GM23338 (cell line): ENCODE results near the gene KCTD15. TPM values are rescaled to one million over a fixed set of nuclear protein-coding genes. Genes with fewer than 3 reads are reported as not detected.

Source experiments
- ATAC-seq: fragments of 200-7000 bp; cut with Tn5 transposase; 3 replicates; pipeline ENCODE4 v1.9.1; 2020
- DNase-seq: peaks from one replicate; pipeline ENCODE4 v3.0.0-alpha.2; 2015; ENCODE audit warnings: low spot score
- H2AFZ ChIP-seq: fragments of 200-600 bp; sonication (generic); 2 replicates; pipeline ENCODE4 v1.8.0; 2016; ENCODE audit warnings: antibody characterized with exemption, mild to moderate bottlenecking, moderate library complexity
- H3F3A ChIP-seq: fragments of 200-600 bp; sonication (generic); replicated peaks from 2 replicates; pipeline ENCODE4 v1.8.0; 2017; ENCODE audit warnings: antibody characterized with exemption, mixed run types, low read depth
- H3K27ac ChIP-seq: fragments of 200-600 bp; sonication (generic); 2 replicates; pipeline ENCODE4 v1.6.1; 2016; ENCODE audit warnings: low read depth
- H3K27me3 ChIP-seq: fragments of 200-600 bp; sonication (generic); 2 replicates; pipeline ENCODE4 v1.8.0; 2016; ENCODE audit warnings: mild to moderate bottlenecking, mixed run types, moderate library complexity; ENCODE audit not compliant: insufficient read depth
- H3K36me3 ChIP-seq: fragments of 200-600 bp; sonication (generic); 2 replicates; pipeline ENCODE4 v1.8.0; 2016; ENCODE audit warnings: mild to moderate bottlenecking; ENCODE audit not compliant: insufficient read depth
- H3K4me1 ChIP-seq: fragments of 200-600 bp; sonication (generic); 2 replicates; pipeline ENCODE4 v1.8.0; 2016; ENCODE audit warnings: mild to moderate bottlenecking, moderate library complexity; ENCODE audit not compliant: insufficient read depth
- H3K4me2 ChIP-seq: fragments of 200-600 bp; sonication (generic); 2 replicates; pipeline ENCODE4 v1.7.1; 2017; ENCODE audit warnings: mixed run types
- H3K4me3 ChIP-seq: fragments of 200-600 bp; sonication (generic); 2 replicates; pipeline ENCODE4 v1.6.1; 2016; ENCODE audit warnings: mixed run types
- H3K79me2 ChIP-seq: fragments of 200-600 bp; sonication (generic); replicated peaks from 2 replicates; pipeline ENCODE4 v1.8.0; 2017; ENCODE audit warnings: mild to moderate bottlenecking; ENCODE audit not compliant: insufficient read depth
- H3K9me2 ChIP-seq: fragments of 200-600 bp; sonication (generic); 2 replicates; pipeline ENCODE4 v1.8.0; 2017; ENCODE audit not compliant: insufficient read depth
- H4K20me1 ChIP-seq: fragments of 200-600 bp; sonication (generic); replicated peaks from 2 replicates; pipeline ENCODE4 v1.8.0; 2017; ENCODE audit warnings: mild to moderate bottlenecking; ENCODE audit not compliant: insufficient read depth
- H3K27ac Mint-ChIP-seq: 2 replicates; pipeline ENCODE4 v1.8.0; 2020; ENCODE audit warnings: inconsistent platforms, mild to moderate bottlenecking, moderate library complexity, mixed read lengths
- H3K27me3 Mint-ChIP-seq: 3 replicates; pipeline ENCODE4 v1.8.0; 2022; ENCODE audit warnings: low read depth, mild to moderate bottlenecking, moderate library complexity, mixed read lengths, inconsistent platforms; ENCODE audit not compliant: insufficient read depth, poor library complexity
- H3K36me3 Mint-ChIP-seq: 3 replicates; pipeline ENCODE4 v1.8.0; 2021; ENCODE audit warnings: low read depth, mild to moderate bottlenecking, inconsistent platforms, moderate library complexity, mixed read lengths
- H3K4me1 Mint-ChIP-seq: 3 replicates; pipeline ENCODE4 v1.8.0; 2020; ENCODE audit warnings: mild to moderate bottlenecking, inconsistent platforms, mixed read lengths
- H3K4me3 Mint-ChIP-seq: 3 replicates; pipeline ENCODE4 v1.8.0; 2021; ENCODE audit warnings: moderate library complexity, mild to moderate bottlenecking, inconsistent platforms, mixed read lengths
- H3K9me3 Mint-ChIP-seq: 3 replicates; pipeline ENCODE4 v1.8.0; 2020; ENCODE audit warnings: moderate library complexity, mild to moderate bottlenecking, inconsistent platforms, mixed read lengths
- CREB1 ChIP-seq: fragments of 250-450 bp; sonication (Bioruptor Pico); IDR thresholded peaks from 2 replicates; pipeline ENCODE4 v1.5.0; 2020; ENCODE audit warnings: low read depth, mild to moderate bottlenecking, moderate library complexity
- ETS1 ChIP-seq: IDR thresholded peaks from 2 replicates; pipeline ENCODE4 v1.6.1; 2016; ENCODE audit warnings: antibody characterized with exemption
- EZH2 ChIP-seq: fragments of 200-600 bp; sonication (generic); IDR thresholded peaks from one replicate; pipeline ENCODE4 v1.8.0; 2017; ENCODE audit warnings: antibody characterized with exemption, mild to moderate bottlenecking, low read depth; ENCODE audit not compliant: unreplicated experiment
- EZH2phosphoT487 ChIP-seq: fragments of 200-600 bp; sonication (generic); IDR thresholded peaks from one replicate; pipeline ENCODE4 v1.8.1; 2018; ENCODE audit warnings: antibody characterized with exemption; ENCODE audit not compliant: unreplicated experiment
- JUNB ChIP-seq: IDR thresholded peaks from one replicate; pipeline ENCODE4 v1.6.1; 2016; ENCODE audit warnings: antibody characterized with exemption; ENCODE audit not compliant: unreplicated experiment
- NANOG ChIP-seq: IDR thresholded peaks from 2 replicates; pipeline ENCODE4 v1.6.1; 2016; ENCODE audit warnings: antibody characterized with exemption, borderline replicate concordance
- POLR2AphosphoS5 ChIP-seq: IDR thresholded peaks from 2 replicates; pipeline ENCODE4 v1.6.1; 2016; ENCODE audit warnings: antibody characterized with exemption, low read depth
- REST ChIP-seq: IDR thresholded peaks from one replicate; pipeline ENCODE4 v1.6.1; 2018; ENCODE audit warnings: antibody characterized with exemption; ENCODE audit not compliant: unreplicated experiment
- STAT1 ChIP-seq: IDR thresholded peaks from one replicate; pipeline ENCODE4 v1.6.1; 2016; ENCODE audit warnings: antibody characterized with exemption; ENCODE audit not compliant: unreplicated experiment
- ZNF114 ChIP-seq: fragments of 250-450 bp; sonication (Bioruptor Pico); IDR thresholded peaks from 2 replicates; pipeline ENCODE4 v1.5.0; 2020; ENCODE audit warnings: mild to moderate bottlenecking, moderate library complexity
- ZNF331 ChIP-seq: fragments of 250-450 bp; sonication (Bioruptor Pico); IDR thresholded peaks from 2 replicates; pipeline ENCODE4 v1.5.0; 2020; ENCODE audit warnings: low read depth, mild to moderate bottlenecking, moderate library complexity
- ZNF462 ChIP-seq: fragments of 250-450 bp; sonication (Bioruptor Pico); IDR thresholded peaks from 2 replicates; pipeline ENCODE4 v1.5.0; 2020; ENCODE audit warnings: mild to moderate bottlenecking, moderate library complexity
- polyA plus RNA-seq: library from polyadenylated mRNA; unstranded; fragments of >200 nt; fragmentation: Nextera tagmentation; extraction: Ambion mirVana; gene quantifications from 2 replicates; pipeline ENCODE4 v1.2.1, GENCODE V29; 2016
- total RNA-seq: library from RNA; depleted of rRNA; stranded (reverse); fragments of >200 nt; shearing (Covaris generic); gene quantifications from 2 replicates; pipeline ENCODE4 v1.2.3, GENCODE V29; 2014
- TF ChIP-seq, protein P1 (sequence below), 2 experiments: fragments of 200-600 bp in 1 of 2; sonication (generic) in 1 of 2; conservative IDR thresholded peaks; 2 replicates each; pipeline versions ENCODE4 v1.5.1 to v1.6.1; 2016 to 2017; ENCODE audit warnings: antibody characterized with exemption in 2 of 2, low read depth in 2 of 2, mild to moderate bottlenecking in 2 of 2, moderate library complexity in 1 of 2

The KCTD15 gene
- total and polyA plus RNA-seq, 2 experiments from 2014 or later: 5.1 to 60.1 TPM

- Histone ChIP-seq H3K27me3 (no peaks in the 10 kb centered on the region), H3K4me1 (no peaks in the 10 kb centered on the region), H3K36me3 (no peaks in the 10 kb centered on the region), H3K4me3 (no peak overlapping the region), H3K4me2 (no peak overlapping the region), H3F3A (no peaks in the 10 kb centered on the region), H3K27ac (no peak overlapping the region), H2AFZ (no peak overlapping the region), H3K79me2 (no peaks in the 10 kb centered on the region), H4K20me1 (no peaks in the 10 kb centered on the region), H3K9me2 (no peaks in the 10 kb centered on the region)
- DNase-seq (no peak), ATAC-seq (no peak)
- no peaks in the 10 kb centered on the region for H3K4me1 Mint-ChIP-seq
- no peak for TF ChIP-seq ZNF331
- no peak for TF ChIP-seq CREB1 (CRISPR knock-in tag)
- no peak for TF ChIP-seq NANOG
- TF ChIP-seq ETS1: no peak
- no peak for TF ChIP-seq EZH2phosphoT487
- TF ChIP-seq REST: no peak
- no peak for TF ChIP-seq STAT1
- no peak for TF ChIP-seq POLR2AphosphoS5
- TF ChIP-seq ZNF114: no peak
- TF ChIP-seq JUNB: no peak
- TF ChIP-seq, protein P1, sequence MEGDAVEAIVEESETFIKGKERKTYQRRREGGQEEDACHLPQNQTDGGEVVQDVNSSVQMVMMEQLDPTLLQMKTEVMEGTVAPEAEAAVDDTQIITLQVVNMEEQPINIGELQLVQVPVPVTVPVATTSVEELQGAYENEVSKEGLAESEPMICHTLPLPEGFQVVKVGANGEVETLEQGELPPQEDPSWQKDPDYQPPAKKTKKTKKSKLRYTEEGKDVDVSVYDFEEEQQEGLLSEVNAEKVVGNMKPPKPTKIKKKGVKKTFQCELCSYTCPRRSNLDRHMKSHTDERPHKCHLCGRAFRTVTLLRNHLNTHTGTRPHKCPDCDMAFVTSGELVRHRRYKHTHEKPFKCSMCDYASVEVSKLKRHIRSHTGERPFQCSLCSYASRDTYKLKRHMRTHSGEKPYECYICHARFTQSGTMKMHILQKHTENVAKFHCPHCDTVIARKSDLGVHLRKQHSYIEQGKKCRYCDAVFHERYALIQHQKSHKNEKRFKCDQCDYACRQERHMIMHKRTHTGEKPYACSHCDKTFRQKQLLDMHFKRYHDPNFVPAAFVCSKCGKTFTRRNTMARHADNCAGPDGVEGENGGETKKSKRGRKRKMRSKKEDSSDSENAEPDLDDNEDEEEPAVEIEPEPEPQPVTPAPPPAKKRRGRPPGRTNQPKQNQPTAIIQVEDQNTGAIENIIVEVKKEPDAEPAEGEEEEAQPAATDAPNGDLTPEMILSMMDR (conservative IDR thresholded peaks at IDR 0.05; ENCODE audit: low read depth in 2 of 2): no peak
- TF ChIP-seq ZNF462 (CRISPR knock-in tag): no peak
- TF ChIP-seq EZH2: no peak
- H3K4me3 Mint-ChIP-seq: no peak overlapping the region
- H3K27ac Mint-ChIP-seq: no peak overlapping the region
- no peaks in the 10 kb centered on the region for H3K27me3 Mint-ChIP-seq
- H3K9me3 Mint-ChIP-seq: peaks cover 6% of the 10 kb centered on the region; the same call in 1 of the 3 replicates
- no peaks in the 10 kb centered on the region for H3K36me3 Mint-ChIP-seq
Measured at GRCh38 chr19:33849551-33850147, 53.0 kb downstream of the KCTD15 start.
